ENCODE data around the gene PCDH10.
"Not testable (repeated sequence)": the region's sequence is repeated elsewhere in the genome, so short reads cannot be mapped to it uniquely, and the experiment has no call there.

Gene PCDH10

DNA sequence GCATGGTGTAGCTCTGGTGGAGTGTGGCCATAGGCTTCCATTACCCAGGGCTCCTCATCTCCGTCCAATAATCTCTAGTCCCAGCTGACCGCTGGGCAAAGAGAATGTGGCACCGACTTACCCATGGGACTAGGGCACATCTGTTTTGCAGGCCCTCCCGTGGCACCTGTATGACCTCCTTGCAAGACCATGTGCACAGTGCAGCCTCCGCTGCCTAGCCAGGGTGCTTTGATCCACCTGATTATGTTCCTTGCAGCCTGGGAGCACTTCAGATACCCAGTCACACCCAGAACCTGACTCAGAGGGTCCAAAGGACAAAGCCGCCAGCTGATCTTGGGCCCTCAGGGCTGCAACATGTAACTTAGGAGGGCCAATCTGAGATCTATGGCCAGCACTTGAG is 84.8 kb downstream of the PCDH10 start:
- no peak for DNase-seq (ENCODE audit: low read depth, low spot score)

- not testable (repeated sequence) for DNase-seq (ENCODE audit: low read depth, low spot score)
Observed at GRCh38 chr4:133240451-133240850, 91.4 kb downstream of the PCDH10 start.

Measured in iPS DF 19.7 (cell line).